GM19025 (cell line): ENCODE measurements around the gene BPIFA3.
"Not testable (repeated sequence)": the region's sequence is repeated elsewhere in the genome, so short reads cannot be mapped to it uniquely, and the experiment has no call there.

ENCODE experiments used
- ATAC-seq: cut with Tn5 transposase; IDR thresholded peaks from one replicate; pipeline ENCODE4 v1.9.1; 2021; ENCODE audit warnings: mild to moderate bottlenecking, low read depth, moderate library complexity; ENCODE audit not compliant: unreplicated experiment

BPIFA3 gene

GRCh38 chr20:33217052-33217451, at the start of gene BPIFA3:
Gene BPIFA3, plus strand, starts transcription at chr20:33217352. Its CDS starts 185 bp downstream, at chr20:33217537.
- no peak for ATAC-seq

GRCh38 chr20:33167859-33168258, 49.3 kb upstream of the BPIFA3 start, which contains the start of gene BPIFA2:
Gene BPIFA2, plus strand, starts transcription at chr20:33168159. Its CDS starts 987 bp downstream, at chr20:33169146.
- ATAC-seq = no peak

- no peak for ATAC-seq
Measured at GRCh38 chr20:33169176-33169794, 47.9 kb upstream of the BPIFA3 start.

- ATAC-seq = no peak
Measured at GRCh38 chr20:33172781-33173180, 44.4 kb upstream of the BPIFA3 start.

GRCh38 chr20:33175123-33175522, 42.0 kb upstream of the BPIFA3 start:
- ATAC-seq = no peak

GRCh38 chr20:33176101-33176500, 41.1 kb upstream of the BPIFA3 start:
- ATAC-seq = no peak

GRCh38 chr20:33177866-33178265, 39.3 kb upstream of the BPIFA3 start:
- ATAC-seq = no peak

GRCh38 chr20:33178726-33179125, 38.4 kb upstream of the BPIFA3 start:
- no peak for ATAC-seq

GRCh38 chr20:33180169-33180568, 37.0 kb upstream of the BPIFA3 start:
- ATAC-seq = no peak

- no peak for ATAC-seq
Measured at GRCh38 chr20:33181482-33182093, 35.6 kb upstream of the BPIFA3 start.

- ATAC-seq = no peak
Measured at GRCh38 chr20:33183312-33183711, 33.8 kb upstream of the BPIFA3 start.

- ATAC-seq = not testable (repeated sequence)
Measured at GRCh38 chr20:33185031-33185590, 32.0 kb upstream of the BPIFA3 start.

- no peak for ATAC-seq
Measured at GRCh38 chr20:33187491-33187890, 29.7 kb upstream of the BPIFA3 start.

GRCh38 chr20:33188421-33188820, 28.7 kb upstream of the BPIFA3 start:
- ATAC-seq = no peak

- no peak for ATAC-seq
Measured at GRCh38 chr20:33191484-33191883, 25.7 kb upstream of the BPIFA3 start.

- no peak for ATAC-seq
Measured at GRCh38 chr20:33191955-33192354, 25.2 kb upstream of the BPIFA3 start.

- no peak for ATAC-seq
Measured at GRCh38 chr20:33192912-33193501, 24.1 kb upstream of the BPIFA3 start.

- ATAC-seq = no peak
Measured at GRCh38 chr20:33199026-33199425, 18.1 kb upstream of the BPIFA3 start.

GRCh38 chr20:33202451-33202850, 14.7 kb upstream of the BPIFA3 start:
- no peak for ATAC-seq

GRCh38 chr20:33203444-33203843, 13.7 kb upstream of the BPIFA3 start:
- ATAC-seq = no peak

GRCh38 chr20:33209789-33210188, 7.4 kb upstream of the BPIFA3 start:
- ATAC-seq = no peak

- ATAC-seq = no peak
Measured at GRCh38 chr20:33210371-33210770, 6.8 kb upstream of the BPIFA3 start.
